GM06990 (cell line): ENCODE data around the gene TUBA8.

Experiments
- DNase-seq: peaks from one replicate; pipeline ENCODE4 v3.0.0-alpha.2; 2011; ENCODE audit not compliant: insufficient read length; ENCODE audit errors: extremely low read depth
- H3K27me3 ChIP-seq: replicated peaks from 2 replicates; pipeline ENCODE4 v1.6.0; 2011; ENCODE audit warnings: low read length; ENCODE audit not compliant: control insufficient read depth, insufficient read depth
- H3K36me3 ChIP-seq: 2 replicates; pipeline ENCODE4 v1.5.1; 2011; ENCODE audit warnings: low read length; ENCODE audit not compliant: control insufficient read depth, insufficient read depth
- H3K4me3 ChIP-seq: replicated peaks from 2 replicates; pipeline ENCODE4 v1.5.1; 2011; ENCODE audit warnings: low read depth, mild to moderate bottlenecking, control low read depth, low read length
- CTCF ChIP-seq: IDR thresholded peaks from 2 replicates; pipeline ENCODE4 v1.5.1; 2011; ENCODE audit warnings: low read length, control low read depth, mild to moderate bottlenecking, inconsistent platforms; ENCODE audit not compliant: insufficient read depth, poor library complexity, severe bottlenecking

TUBA8 gene

GRCh38 chr22:18115906-18116371 is 5.3 kb downstream of the TUBA8 start:
- Histone ChIP-seq H3K36me3 (no peaks in the 10 kb centered on the region), H3K27me3 (no peaks in the 10 kb centered on the region), H3K4me3 (no peak overlapping the region)
- TF ChIP-seq CTCF, result no peak
- DNase-seq, result no peak

- Histone ChIP-seq H3K4me3 (no peak overlapping the region), H3K36me3 (no peaks in the 10 kb centered on the region), H3K27me3 (no peaks in the 10 kb centered on the region)
- DNase-seq, result no peak
- no peak for TF ChIP-seq CTCF
These were observed 6.0 kb downstream of the TUBA8 start for GRCh38 chr22:18116634-18117033.

- Histone ChIP-seq H3K36me3 (no peaks in the 10 kb centered on the region), H3K4me3 (no peak overlapping the region), H3K27me3 (no peaks in the 10 kb centered on the region)
- DNase-seq, result no peak
- TF ChIP-seq CTCF, result no peak
These were observed 7.8 kb downstream of the TUBA8 start for GRCh38 chr22:18118345-18118915.

GRCh38 chr22:18119409-18120110 is 9.0 kb downstream of the TUBA8 start:
- Histone ChIP-seq H3K27me3 (no peaks in the 10 kb centered on the region), H3K36me3 (peaks cover 2% of the 10 kb centered on the region; the same call in 1 of the 2 replicates), H3K4me3 (no peak overlapping the region)
- no peak for TF ChIP-seq CTCF
- no peak for DNase-seq

GRCh38 chr22:18120857-18121256 is 10.2 kb downstream of the TUBA8 start:
- no peaks in the 10 kb centered on the region for H3K27me3 ChIP-seq
- no peak for DNase-seq

More at GRCh38 chr22:18120857-18121256, 10.2 kb downstream of the TUBA8 start:
- H3K36me3 ChIP-seq, result peaks cover 2% of the 10 kb centered on the region; the same call in 1 of the 2 replicates
- no peak overlapping the region for H3K4me3 ChIP-seq
- no peak for TF ChIP-seq CTCF
